Esophagus squamous epithelium (tissue), 4 donors: ENCODE data around the gene RRM2.

Experiments used
- POLR2A ChIP-seq, 4 donors: fragments of 450-650 bp; IDR thresholded peaks; one replicate each; pipeline ENCODE4 v1.6.1; 2017; ENCODE audit warnings: antibody characterized with exemption in 4 of 4, mild to moderate bottlenecking in 4 of 4, moderate library complexity in 3 of 4
- TF ChIP-seq, protein P1 (sequence below), 6 experiments: fragments of 450-650 bp in 4 of 6; fragments of 200-600 bp in 2 of 6; sonication (generic) in 2 of 6; IDR thresholded peaks; one replicate each; pipeline ENCODE4 v1.5.1; 2016 to 2019; ENCODE audit warnings: antibody characterized with exemption in 6 of 6, mild to moderate bottlenecking in 4 of 6, moderate library complexity in 4 of 6

- TF ChIP-seq, protein P1, sequence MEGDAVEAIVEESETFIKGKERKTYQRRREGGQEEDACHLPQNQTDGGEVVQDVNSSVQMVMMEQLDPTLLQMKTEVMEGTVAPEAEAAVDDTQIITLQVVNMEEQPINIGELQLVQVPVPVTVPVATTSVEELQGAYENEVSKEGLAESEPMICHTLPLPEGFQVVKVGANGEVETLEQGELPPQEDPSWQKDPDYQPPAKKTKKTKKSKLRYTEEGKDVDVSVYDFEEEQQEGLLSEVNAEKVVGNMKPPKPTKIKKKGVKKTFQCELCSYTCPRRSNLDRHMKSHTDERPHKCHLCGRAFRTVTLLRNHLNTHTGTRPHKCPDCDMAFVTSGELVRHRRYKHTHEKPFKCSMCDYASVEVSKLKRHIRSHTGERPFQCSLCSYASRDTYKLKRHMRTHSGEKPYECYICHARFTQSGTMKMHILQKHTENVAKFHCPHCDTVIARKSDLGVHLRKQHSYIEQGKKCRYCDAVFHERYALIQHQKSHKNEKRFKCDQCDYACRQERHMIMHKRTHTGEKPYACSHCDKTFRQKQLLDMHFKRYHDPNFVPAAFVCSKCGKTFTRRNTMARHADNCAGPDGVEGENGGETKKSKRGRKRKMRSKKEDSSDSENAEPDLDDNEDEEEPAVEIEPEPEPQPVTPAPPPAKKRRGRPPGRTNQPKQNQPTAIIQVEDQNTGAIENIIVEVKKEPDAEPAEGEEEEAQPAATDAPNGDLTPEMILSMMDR (IDR thresholded peaks at IDR 0.05), result no peak
- TF ChIP-seq POLR2A (IDR thresholded peaks at IDR 0.05), result no peak
These were observed 57.7 kb downstream of the RRM2 start for GRCh38 chr2:10180229-10180628.
